A673 (cell line): ENCODE data around the gene BABAM2. TPM values are rescaled to one million over a fixed set of nuclear protein-coding genes. Genes with fewer than 3 reads are reported as not detected.

ENCODE experiments used
- BruUV-seq: library from RNA; stranded (reverse); fragments of 400-500 nt; replicated peaks from 2 replicates; lab custom pipeline; 2021; lab: Mats Ljungman, UMichigan
- CTCF ChIA-PET: fragments of 300-600 bp; sonication (Branson Sonifier 250); formaldehyde crosslinking; loops from one replicate; lab custom pipeline; 2022; ENCODE audit warnings: antibody characterized with exemption; lab: Charles Lee
- POLR2A ChIA-PET: fragments of 300-600 bp; sonication (Branson Sonifier 250); formaldehyde crosslinking; loops from one replicate; lab custom pipeline; 2022; ENCODE audit warnings: antibody characterized with exemption; ENCODE audit not compliant: low non-redundant PET; lab: Charles Lee
- DNase-seq: peaks from one replicate; pipeline ENCODE4 v3.0.0-alpha.2; 2015; ENCODE audit warnings: low spot score
- H3K27ac ChIP-seq: fragments of 200-600 bp; sonication (generic); 2 replicates; pipeline ENCODE4 v1.5.1; 2016; ENCODE audit warnings: mixed run types, low read depth, mild to moderate bottlenecking, mixed read lengths, antibody characterized with exemption, low read length; ENCODE audit not compliant: poor library complexity, severe bottlenecking
- H3K27me3 ChIP-seq: fragments of 200-600 bp; sonication (generic); replicated peaks from 2 replicates; pipeline ENCODE4 v1.6.1; 2017; ENCODE audit warnings: mixed run types, low read depth, mild to moderate bottlenecking, mixed read lengths, antibody characterized with exemption, low read length; ENCODE audit not compliant: insufficient read depth, poor library complexity
- H3K36me3 ChIP-seq: fragments of 200-600 bp; sonication (generic); 2 replicates; pipeline ENCODE4 v1.6.1; 2016; ENCODE audit warnings: mixed run types, mild to moderate bottlenecking, mixed read lengths, antibody characterized with exemption, low read length; ENCODE audit not compliant: insufficient read depth, poor library complexity, severe bottlenecking
- H3K4me1 ChIP-seq: fragments of 200-600 bp; sonication (generic); 2 replicates; pipeline ENCODE4 v1.6.1; 2017; ENCODE audit warnings: mixed run types, mild to moderate bottlenecking, mixed read lengths, antibody characterized with exemption, low read length; ENCODE audit not compliant: insufficient read depth, poor library complexity, severe bottlenecking
- H3K4me3 ChIP-seq: fragments of 200-600 bp; sonication (generic); 2 replicates; pipeline ENCODE4 v1.5.1; 2016; ENCODE audit warnings: low read depth, mixed run types, mild to moderate bottlenecking, mixed read lengths, low read length; ENCODE audit not compliant: poor library complexity, severe bottlenecking
- H3K9me3 ChIP-seq: fragments of 200-600 bp; sonication (generic); 2 replicates; pipeline ENCODE4 v1.6.1; 2016; ENCODE audit warnings: mixed run types, low read depth, mild to moderate bottlenecking, mixed read lengths, antibody characterized with exemption, low read length; ENCODE audit not compliant: poor library complexity, severe bottlenecking
- EZH2 ChIP-seq: fragments of 200-600 bp; sonication (generic); IDR thresholded peaks from 2 replicates; pipeline ENCODE4 v1.6.1; 2017; ENCODE audit warnings: borderline replicate concordance, low read depth, mild to moderate bottlenecking, mixed read lengths, antibody characterized with exemption, low read length; ENCODE audit not compliant: poor library complexity, severe bottlenecking
- intact Hi-C: fragments of 100-400 bp; cut with micrococcal nuclease; formaldehyde crosslinking; loops from one replicate; pipeline ENCODE4 v1.10.0; 2022; ENCODE audit not compliant: unreplicated experiment
- total RNA-seq: library from RNA; stranded (reverse); gene quantifications from 2 replicates; pipeline ENCODE4 v1.2.3, GENCODE V29; 2021
- TF ChIP-seq, protein P1 (sequence below): fragments of 300-800, 200-600 bp; sonication (generic); conservative IDR thresholded peaks from 2 replicates; pipeline ENCODE4 v1.5.1; 2017; ENCODE audit warnings: low read depth, mild to moderate bottlenecking, antibody characterized with exemption, low read length, moderate library complexity, mixed read lengths

Gene BABAM2
- total RNA-seq, 1 experiment from 2014 or later = 21.8 TPM

DNA sequence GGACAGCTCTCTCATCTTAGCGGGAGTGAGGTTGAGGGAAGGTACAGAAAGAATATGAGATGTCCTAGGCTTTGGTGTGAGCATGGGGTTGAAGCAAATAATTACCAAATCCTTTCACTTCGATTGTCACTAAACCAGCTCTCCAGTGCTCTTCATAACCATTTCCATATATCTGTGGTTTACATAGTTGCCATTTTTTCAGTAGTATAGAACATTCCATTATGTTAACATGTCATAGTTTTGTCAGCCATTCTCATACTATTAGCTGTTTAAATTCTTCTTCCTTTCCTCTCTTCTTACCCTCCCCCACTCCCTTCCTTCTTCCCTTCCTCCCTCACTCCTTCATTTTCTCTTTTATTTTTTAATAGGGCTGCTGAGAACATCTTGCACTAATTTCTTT, 205.9 kb downstream of the BABAM2 start:
- no peak for DNase-seq
- Histone ChIP-seq H3K27me3 (no peaks in the 10 kb centered on the region), H3K9me3 (no peaks in the 10 kb centered on the region), H3K4me3 (no peak overlapping the region), H3K4me1 (no peaks in the 10 kb centered on the region), H3K27ac (no peak overlapping the region), H3K36me3 (no peaks in the 10 kb centered on the region)
- POLR2A ChIA-PET = interaction anchor here (0.7 kb wide), 1 partner anchor 282 kb away, joined by 7 read pairs; no protein-coding TSS in a partner anchor
- TF ChIP-seq, protein P1, sequence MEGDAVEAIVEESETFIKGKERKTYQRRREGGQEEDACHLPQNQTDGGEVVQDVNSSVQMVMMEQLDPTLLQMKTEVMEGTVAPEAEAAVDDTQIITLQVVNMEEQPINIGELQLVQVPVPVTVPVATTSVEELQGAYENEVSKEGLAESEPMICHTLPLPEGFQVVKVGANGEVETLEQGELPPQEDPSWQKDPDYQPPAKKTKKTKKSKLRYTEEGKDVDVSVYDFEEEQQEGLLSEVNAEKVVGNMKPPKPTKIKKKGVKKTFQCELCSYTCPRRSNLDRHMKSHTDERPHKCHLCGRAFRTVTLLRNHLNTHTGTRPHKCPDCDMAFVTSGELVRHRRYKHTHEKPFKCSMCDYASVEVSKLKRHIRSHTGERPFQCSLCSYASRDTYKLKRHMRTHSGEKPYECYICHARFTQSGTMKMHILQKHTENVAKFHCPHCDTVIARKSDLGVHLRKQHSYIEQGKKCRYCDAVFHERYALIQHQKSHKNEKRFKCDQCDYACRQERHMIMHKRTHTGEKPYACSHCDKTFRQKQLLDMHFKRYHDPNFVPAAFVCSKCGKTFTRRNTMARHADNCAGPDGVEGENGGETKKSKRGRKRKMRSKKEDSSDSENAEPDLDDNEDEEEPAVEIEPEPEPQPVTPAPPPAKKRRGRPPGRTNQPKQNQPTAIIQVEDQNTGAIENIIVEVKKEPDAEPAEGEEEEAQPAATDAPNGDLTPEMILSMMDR = no peak
- no peak for TF ChIP-seq EZH2
- CTCF ChIA-PET = no interaction called here
- no TSS peak for BruUV-seq
- intact Hi-C loops = no loop called here

DNA sequence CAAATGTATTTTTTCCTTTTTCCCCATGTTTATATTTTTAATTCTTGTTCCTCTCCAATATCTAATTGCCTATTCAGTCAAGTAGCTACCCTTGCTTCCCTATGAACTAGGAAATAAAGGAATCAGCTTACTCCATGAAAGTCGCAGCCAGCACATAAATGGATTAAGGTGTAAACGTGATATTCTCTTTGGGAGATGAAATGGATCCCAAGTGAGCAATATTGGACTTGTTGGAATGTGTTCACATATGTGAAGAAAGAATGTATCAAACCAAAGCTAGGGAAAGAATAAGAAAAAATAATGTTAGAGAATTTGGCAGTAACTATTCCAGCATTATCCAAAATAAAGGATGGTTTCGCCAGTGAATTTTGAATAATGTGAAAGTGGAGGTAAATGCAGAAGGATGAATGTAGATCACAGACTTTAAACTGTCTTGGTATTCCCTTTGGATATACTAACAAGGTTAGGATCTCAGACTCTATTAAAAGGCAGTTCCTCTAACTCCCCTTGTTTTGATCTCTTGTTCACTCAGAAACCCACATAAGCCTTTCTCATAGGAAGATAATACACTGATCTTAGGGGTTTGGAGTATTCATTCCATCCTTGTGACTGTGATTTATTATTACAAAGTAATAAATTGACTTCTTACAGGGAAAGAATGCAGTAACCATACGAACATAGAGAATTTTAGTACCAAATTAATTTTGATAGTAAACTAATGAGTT, 208.1 kb downstream of the BABAM2 start:
- no peak overlapping the region for H3K4me3 ChIP-seq

DNA sequence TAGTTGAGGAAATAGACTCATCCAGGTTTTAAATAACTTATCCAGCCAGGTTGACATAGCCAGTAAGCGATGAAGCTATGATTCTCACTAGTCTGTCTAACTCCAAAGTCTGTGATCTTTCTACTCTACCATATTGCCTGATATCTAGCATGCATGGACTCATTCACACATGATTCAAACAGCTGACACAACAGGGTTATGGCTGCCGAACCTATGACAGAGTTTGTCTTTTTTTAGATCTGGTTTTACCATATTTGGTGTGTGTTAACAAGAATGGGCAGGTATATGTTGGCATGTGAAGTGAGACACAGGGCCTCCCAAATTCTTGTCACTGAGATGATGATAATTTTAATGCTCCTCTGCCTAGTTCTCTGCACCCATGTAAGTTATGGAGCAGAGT, 210.6 kb downstream of the BABAM2 start:
- TF ChIP-seq, protein P1 = no peak
- no TSS peak for BruUV-seq
- Histone ChIP-seq H3K9me3 (no peaks in the 10 kb centered on the region), H3K27ac (no peak overlapping the region), H3K36me3 (no peaks in the 10 kb centered on the region), H3K27me3 (no peaks in the 10 kb centered on the region), H3K4me3 (no peak overlapping the region), H3K4me1 (no peaks in the 10 kb centered on the region)
- no peak for DNase-seq
- ChIA-PET CTCF (no interaction called here), POLR2A (no interaction called here)
- intact Hi-C loops = no loop called here

More for the DNA sequence above, 208.1 kb downstream of the BABAM2 start:
- ChIA-PET CTCF (no interaction called here), POLR2A (no interaction called here)
- TF ChIP-seq EZH2 = no peak
- TF ChIP-seq, protein P1 = no peak
- no peaks in the 10 kb centered on the region for H3K36me3 ChIP-seq
- no peak overlapping the region for H3K27ac ChIP-seq
- BruUV-seq = no TSS peak
- DNase-seq = no peak
- H3K4me1 ChIP-seq = no peaks in the 10 kb centered on the region
- intact Hi-C loops = no loop called here
- no peaks in the 10 kb centered on the region for H3K27me3 ChIP-seq
- no peaks in the 10 kb centered on the region for H3K9me3 ChIP-seq
